Subcutaneous adipose tissue (tissue), 4 donors: Measurements from ENCODE around the gene DCDC1. TPM values are rescaled to one million over a fixed set of nuclear protein-coding genes. Genes with fewer than 3 reads are reported as not detected.

Experiments used
- total RNA-seq, 4 donors: library from RNA; depleted of rRNA; stranded (reverse); fragments of >200 nt; gene quantifications; one replicate each; pipeline ENCODE4 v1.1.0, GENCODE V29; 2016
- TF ChIP-seq, protein P1 (sequence below): fragments of 450-650 bp; IDR thresholded peaks from one replicate; pipeline ENCODE4 v1.5.1; 2016; ENCODE audit warnings: low read depth, mild to moderate bottlenecking, control low read depth, antibody characterized with exemption, moderate library complexity

The DCDC1 gene
- total RNA-seq, 4 donors from 2014 or later = 0.17 to 0.22 TPM; not detected in 2

DNA sequence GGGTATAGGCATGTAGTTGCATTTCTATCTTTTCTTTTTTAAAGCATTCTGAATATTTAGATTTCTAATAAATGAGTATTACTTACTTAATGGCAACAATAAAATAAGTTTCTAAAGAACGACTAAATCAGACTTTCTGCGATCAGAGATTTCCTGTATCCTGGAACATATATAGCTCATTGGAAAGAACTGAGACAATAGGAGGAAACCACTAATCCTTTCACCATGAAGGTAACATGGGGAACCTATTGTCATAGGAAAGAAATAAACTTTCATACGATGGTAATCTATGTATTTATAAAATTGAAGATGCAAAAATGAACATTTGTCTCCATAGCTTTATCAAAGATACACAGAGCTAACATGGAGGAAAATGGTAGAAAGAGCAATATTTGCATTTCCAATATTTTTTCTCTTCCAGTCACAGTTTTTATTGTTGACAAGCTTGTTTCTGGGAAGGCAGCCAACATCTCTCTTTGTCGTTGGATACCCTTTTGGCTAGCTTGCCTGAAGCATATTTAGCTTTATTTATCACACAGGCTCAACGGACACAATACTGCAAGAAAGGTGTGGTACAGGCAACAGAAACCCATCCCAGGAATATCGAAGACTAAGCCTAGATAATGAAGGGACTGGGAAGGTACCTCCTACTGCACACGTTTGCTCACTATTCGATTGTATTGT is 490.1 kb downstream of the DCDC1 start:
- TF ChIP-seq, protein P1, sequence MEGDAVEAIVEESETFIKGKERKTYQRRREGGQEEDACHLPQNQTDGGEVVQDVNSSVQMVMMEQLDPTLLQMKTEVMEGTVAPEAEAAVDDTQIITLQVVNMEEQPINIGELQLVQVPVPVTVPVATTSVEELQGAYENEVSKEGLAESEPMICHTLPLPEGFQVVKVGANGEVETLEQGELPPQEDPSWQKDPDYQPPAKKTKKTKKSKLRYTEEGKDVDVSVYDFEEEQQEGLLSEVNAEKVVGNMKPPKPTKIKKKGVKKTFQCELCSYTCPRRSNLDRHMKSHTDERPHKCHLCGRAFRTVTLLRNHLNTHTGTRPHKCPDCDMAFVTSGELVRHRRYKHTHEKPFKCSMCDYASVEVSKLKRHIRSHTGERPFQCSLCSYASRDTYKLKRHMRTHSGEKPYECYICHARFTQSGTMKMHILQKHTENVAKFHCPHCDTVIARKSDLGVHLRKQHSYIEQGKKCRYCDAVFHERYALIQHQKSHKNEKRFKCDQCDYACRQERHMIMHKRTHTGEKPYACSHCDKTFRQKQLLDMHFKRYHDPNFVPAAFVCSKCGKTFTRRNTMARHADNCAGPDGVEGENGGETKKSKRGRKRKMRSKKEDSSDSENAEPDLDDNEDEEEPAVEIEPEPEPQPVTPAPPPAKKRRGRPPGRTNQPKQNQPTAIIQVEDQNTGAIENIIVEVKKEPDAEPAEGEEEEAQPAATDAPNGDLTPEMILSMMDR = no peak

DNA sequence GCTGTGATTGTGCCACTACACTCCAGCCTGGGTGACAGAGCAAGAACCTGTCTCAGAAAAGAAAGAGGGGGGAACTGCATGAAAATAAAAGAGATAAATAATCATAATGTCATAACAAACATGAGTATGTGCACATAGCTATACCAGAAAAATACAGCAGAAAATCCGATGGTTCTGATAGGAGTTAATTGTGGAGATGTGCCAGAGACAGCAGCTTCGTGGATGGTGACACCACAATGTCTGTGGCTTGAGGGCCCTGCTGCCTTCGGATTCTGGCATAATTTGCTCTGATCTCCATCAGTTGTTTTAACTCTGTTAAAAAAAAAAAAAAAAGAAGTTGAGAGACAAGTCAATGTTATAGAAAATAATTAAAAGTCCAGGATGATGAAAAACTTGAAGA is 491.1 kb downstream of the DCDC1 start:
- TF ChIP-seq, protein P1 = no peak

GRCh38 chr11:30876663-30877396 is 492.7 kb downstream of the DCDC1 start:
- TF ChIP-seq, protein P1 = no peak

DNA sequence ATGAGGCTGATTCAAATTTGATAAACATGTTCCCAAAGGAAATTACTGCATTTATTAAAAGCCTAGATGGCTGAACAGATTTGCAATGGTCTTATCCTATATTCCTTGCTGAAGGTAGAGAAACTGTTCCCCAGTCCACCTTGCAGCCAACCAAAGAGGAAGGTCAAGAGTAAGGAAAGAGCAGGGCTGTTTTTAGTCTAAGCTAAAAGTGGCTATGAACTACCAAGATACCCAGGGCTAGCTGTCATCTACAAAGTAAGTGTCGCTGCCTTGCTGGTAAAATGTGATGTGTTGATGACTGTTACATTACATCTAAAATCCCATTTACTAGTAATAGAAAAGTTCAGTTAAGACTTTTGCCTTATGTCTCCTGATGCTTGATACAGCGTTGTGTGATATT is 493.3 kb downstream of the DCDC1 start:
- TF ChIP-seq, protein P1 = no peak

DNA sequence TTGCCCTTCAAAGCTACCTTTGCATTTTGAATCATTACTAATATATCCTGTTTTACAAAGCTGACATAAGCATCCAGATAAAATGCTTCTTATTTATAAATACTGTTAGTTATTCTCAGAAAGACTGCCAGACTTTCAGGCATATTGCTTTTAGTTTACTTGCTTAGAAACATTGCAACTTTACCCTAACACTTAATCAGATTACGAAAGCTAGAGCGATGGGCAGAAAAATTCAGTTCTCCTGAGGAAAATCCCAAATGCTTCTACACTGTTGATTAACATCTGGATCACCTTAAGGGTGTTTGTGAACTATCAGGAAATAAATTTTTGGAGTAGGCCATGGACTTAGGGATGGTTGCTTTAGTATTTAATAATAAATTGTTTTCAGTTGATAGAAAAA is 493.7 kb downstream of the DCDC1 start:
- TF ChIP-seq, protein P1 = no peak

DNA sequence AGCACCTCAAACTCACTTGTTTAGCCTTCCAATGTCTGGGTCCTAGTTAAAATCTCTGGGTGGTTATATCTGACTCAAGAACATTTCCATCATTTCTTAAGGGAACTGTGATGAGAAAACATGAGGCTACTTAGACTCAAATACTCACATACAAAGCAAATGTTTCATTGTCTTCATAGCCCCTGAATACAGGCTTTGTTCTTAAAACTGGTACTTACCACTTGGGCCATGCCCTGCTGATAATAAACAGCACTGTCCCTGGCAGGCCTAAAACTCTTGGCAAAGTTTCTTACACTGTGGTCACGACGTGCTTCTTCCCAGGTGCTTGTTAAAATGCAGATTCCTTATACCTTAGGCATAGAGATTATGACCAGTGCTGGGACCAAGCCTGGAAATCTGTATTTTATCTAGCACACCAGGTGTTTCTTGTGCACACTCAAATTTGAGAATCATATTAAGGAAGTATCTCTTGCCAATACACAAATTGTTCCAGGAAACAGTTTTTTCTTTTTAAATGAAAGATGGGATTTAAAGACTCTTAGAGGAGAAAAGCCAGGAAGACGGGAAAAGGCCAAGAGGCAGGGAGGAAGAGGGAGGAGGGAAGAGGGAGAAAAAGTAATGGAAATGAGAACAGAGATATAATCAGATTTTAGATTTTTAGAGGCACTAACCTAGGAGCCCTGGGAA is 495.5 kb downstream of the DCDC1 start:
- TF ChIP-seq, protein P1 = no peak

GRCh38 chr11:30868626-30869081 is 500.9 kb downstream of the DCDC1 start:
- TF ChIP-seq, protein P1 = no peak
